IPS-11a (cell line): ENCODE data around the gene PRODH.
"Not testable (repeated sequence)": the region's sequence is repeated elsewhere in the genome, so short reads cannot be mapped to it uniquely, and the experiment has no call there.

Experiments used
- H3K4me3 ChIP-seq: one replicate; pipeline ENCODE4 v1.5.1; 2013; ENCODE audit warnings: low read depth, low read length, control low read depth

PRODH gene

GRCh38 chr22:18911535-18911934 is 24.6 kb downstream of the PRODH start:
- H3K4me3 ChIP-seq = not testable (repeated sequence)

- no peak overlapping the region for H3K4me3 ChIP-seq
Measured at GRCh38 chr22:18909556-18909955, 26.5 kb downstream of the PRODH start.

GRCh38 chr22:18906896-18907295 is 29.2 kb downstream of the PRODH start:
- no peak overlapping the region for H3K4me3 ChIP-seq

- H3K4me3 ChIP-seq = not testable (repeated sequence)
Measured at GRCh38 chr22:18906410-18906745, 29.7 kb downstream of the PRODH start.

GRCh38 chr22:18905540-18906409 is 30.3 kb downstream of the PRODH start, which contains the start of gene DGCR6:
Gene DGCR6, plus strand, starts transcription at chr22:18906320. Its CDS starts 55 bp downstream, at chr22:18906375.
- H3K4me3 ChIP-seq = no peak within 1 kb of the TSS

- H3K4me3 ChIP-seq = not testable (repeated sequence)
Measured at GRCh38 chr22:18896037-18896657, 39.9 kb downstream of the PRODH start.

- not testable (repeated sequence) for H3K4me3 ChIP-seq
Measured at GRCh38 chr22:18893775-18894174, 42.3 kb downstream of the PRODH start.

GRCh38 chr22:18890510-18891192 is 45.4 kb downstream of the PRODH start:
- H3K4me3 ChIP-seq = not testable (repeated sequence)

GRCh38 chr22:18888115-18888514 is 48.0 kb downstream of the PRODH start:
- no peak overlapping the region for H3K4me3 ChIP-seq

GRCh38 chr22:18884465-18884864 is 51.6 kb downstream of the PRODH start:
- H3K4me3 ChIP-seq = not testable (repeated sequence)

- H3K4me3 ChIP-seq = not testable (repeated sequence)
Measured at GRCh38 chr22:18881260-18881659, 54.8 kb downstream of the PRODH start.
